Upper lobe of right lung (tissue), 1 donor: ENCODE results near the gene SWAP70. TPM values are rescaled to one million over a fixed set of nuclear protein-coding genes. Genes with fewer than 3 reads are reported as not detected.

Source experiments
- ATAC-seq: fragments of 200-7000 bp; cut with Tn5 transposase; one replicate; pipeline ENCODE4 v1.9.1; 2020; ENCODE audit warnings: mild to moderate bottlenecking, moderate library complexity
- DNase-seq: peaks from one replicate; pipeline ENCODE4 v3.0.0-alpha.2; 2020
- H3K27ac ChIP-seq: fragments of 200-600 bp; one replicate; pipeline ENCODE4 v1.8.0; 2022
- H3K27me3 ChIP-seq: fragments of 200-600 bp; one replicate; pipeline ENCODE4 v1.8.0; 2022; ENCODE audit warnings: mild to moderate bottlenecking
- H3K36me3 ChIP-seq: fragments of 200-600 bp; one replicate; pipeline ENCODE4 v1.8.0; 2022
- H3K4me1 ChIP-seq: fragments of 200-600 bp; one replicate; pipeline ENCODE4 v1.8.0; 2022
- H3K4me3 ChIP-seq: fragments of 200-600 bp; one replicate; pipeline ENCODE4 v1.8.0; 2022; ENCODE audit warnings: mild to moderate bottlenecking
- H3K9me3 ChIP-seq: fragments of 200-600 bp; one replicate; pipeline ENCODE4 v1.8.0; 2022
- CTCF ChIP-seq: fragments of 200-600 bp; IDR thresholded peaks from one replicate; pipeline ENCODE4 v1.8.0; 2022; ENCODE audit warnings: antibody characterized with exemption
- intact Hi-C: fragments of 100-400 bp; cut with DNase I; formaldehyde crosslinking; loops from one replicate; pipeline ENCODE4 v1.11.0; 2022
- total RNA-seq: library from RNA; stranded (reverse); fragmentation: NEBNext Ultra II Directional; extraction: Animal tissue kit (Norgen Biotek cat#: 25700); gene quantifications from one replicate; pipeline ENCODE4 v1.2.1, GENCODE V29; 2021
- donor health status: DM: no; HTN: yes; CAD: no; lungs with severe emphysema.

The SWAP70 gene
- total RNA-seq, 1 donor from 2014 or later, result 61.5 TPM

GRCh38 chr11:9681583-9682372, 17.9 kb downstream of the SWAP70 start:
- ATAC-seq (no peak), DNase-seq (no peak)
- H3K27ac ChIP-seq, result no peak overlapping the region
- no peak for TF ChIP-seq CTCF
- no peak overlapping the region for H3K4me3 ChIP-seq
- H3K4me1 ChIP-seq, result no peaks in the 10 kb centered on the region
- intact Hi-C loops, result no loop called here
- peaks cover 8% of the 10 kb centered on the region for H3K36me3 ChIP-seq
- no peaks in the 10 kb centered on the region for H3K9me3 ChIP-seq
- H3K27me3 ChIP-seq, result no peaks in the 10 kb centered on the region

- peak overlapping the region; percentile 75 for H3K27ac ChIP-seq
- peaks cover 8% of the 10 kb centered on the region for H3K36me3 ChIP-seq
- intact Hi-C loops, result no loop called here
- no peaks in the 10 kb centered on the region for H3K9me3 ChIP-seq
- H3K27me3 ChIP-seq, result no peaks in the 10 kb centered on the region
- no peak overlapping the region for H3K4me3 ChIP-seq
- no peak for TF ChIP-seq CTCF
- no peak for DNase-seq
- ATAC-seq, result no peak
- H3K4me1 ChIP-seq, result peaks cover 40% of the 10 kb centered on the region
These were observed 24.0 kb downstream of the SWAP70 start for GRCh38 chr11:9687711-9688477.

- Histone ChIP-seq H3K36me3 (peaks cover 10% of the 10 kb centered on the region), H3K27ac (peak overlapping the region; percentile 75), H3K4me1 (peaks cover 47% of the 10 kb centered on the region), H3K27me3 (no peaks in the 10 kb centered on the region), H3K4me3 (no peak overlapping the region), H3K9me3 (no peaks in the 10 kb centered on the region)
- DNase-seq, result no peak
- ATAC-seq, result peak; percentile 76
- no peak for TF ChIP-seq CTCF
- intact Hi-C loops, result no loop called here
These were observed 25.0 kb downstream of the SWAP70 start for GRCh38 chr11:9688716-9689511.

GRCh38 chr11:9689721-9690120, 25.8 kb downstream of the SWAP70 start:
- DNase-seq, result no peak
- Histone ChIP-seq H3K27ac (peak overlapping the region; percentile 75), H3K27me3 (no peaks in the 10 kb centered on the region), H3K4me3 (no peak overlapping the region), H3K9me3 (no peaks in the 10 kb centered on the region), H3K4me1 (peaks cover 47% of the 10 kb centered on the region), H3K36me3 (peaks cover 18% of the 10 kb centered on the region)
- no peak for TF ChIP-seq CTCF
- ATAC-seq, result peak; percentile 34
- intact Hi-C loops, result no loop called here

- DNase-seq (no peak), ATAC-seq (no peak)
- Histone ChIP-seq H3K27me3 (no peaks in the 10 kb centered on the region), H3K4me3 (no peak overlapping the region), H3K4me1 (peaks cover 47% of the 10 kb centered on the region), H3K27ac (peak overlapping the region; percentile 2), H3K36me3 (peaks cover 26% of the 10 kb centered on the region), H3K9me3 (no peaks in the 10 kb centered on the region)
- intact Hi-C loops, result no loop called here
- no peak for TF ChIP-seq CTCF
These were observed 28.0 kb downstream of the SWAP70 start for GRCh38 chr11:9691865-9692264.
